Endothelial cell (in vitro differentiated cells): Measurements from ENCODE around the gene FANCC. TPM values are rescaled to one million over a fixed set of nuclear protein-coding genes. Genes with fewer than 3 reads are reported as not detected.

ENCODE experiments used
- DNase-seq: peaks from one replicate; pipeline ENCODE4 v3.0.0; 2021; ENCODE audit warnings: low spot score
- H3K27ac Mint-ChIP-seq: one replicate; pipeline ENCODE4 v1.8.0; 2021; ENCODE audit warnings: mixed read lengths, inconsistent platforms; ENCODE audit not compliant: unreplicated experiment
- H3K27me3 Mint-ChIP-seq: one replicate; pipeline ENCODE4 v1.8.0; 2021; ENCODE audit warnings: mild to moderate bottlenecking, moderate library complexity, mixed read lengths, inconsistent platforms; ENCODE audit not compliant: unreplicated experiment
- H3K36me3 Mint-ChIP-seq: one replicate; pipeline ENCODE4 v1.8.0; 2021; ENCODE audit warnings: mild to moderate bottlenecking, low read depth, mixed read lengths, inconsistent platforms; ENCODE audit not compliant: unreplicated experiment
- H3K4me1 Mint-ChIP-seq: one replicate; pipeline ENCODE4 v1.8.0; 2021; ENCODE audit warnings: mild to moderate bottlenecking, mixed read lengths, inconsistent platforms; ENCODE audit not compliant: unreplicated experiment
- H3K4me3 Mint-ChIP-seq: one replicate; pipeline ENCODE4 v1.8.0; 2021; ENCODE audit warnings: mild to moderate bottlenecking, mixed read lengths, inconsistent platforms; ENCODE audit not compliant: unreplicated experiment
- H3K9me3 Mint-ChIP-seq: one replicate; pipeline ENCODE4 v1.8.0; 2021; ENCODE audit warnings: mixed read lengths, inconsistent platforms; ENCODE audit not compliant: unreplicated experiment
- total RNA-seq: library from RNA; stranded (reverse); fragmentation: NEBNext Ultra II Directional; extraction: Animal tissue kit (Norgen Biotek cat#: 25700); gene quantifications from one replicate; pipeline ENCODE4 v1.2.1, GENCODE V29; 2021; ENCODE audit not compliant: unreplicated experiment
- TF ChIP-seq, protein P1 (sequence below): fragments of 200-600 bp; sonication (generic); IDR thresholded peaks from one replicate; pipeline ENCODE4 v1.5.0; 2021; ENCODE audit warnings: antibody characterized with exemption; ENCODE audit not compliant: unreplicated experiment

Gene FANCC
- total RNA-seq, 1 donor from 2014 or later, result 16.7 TPM

DNA sequence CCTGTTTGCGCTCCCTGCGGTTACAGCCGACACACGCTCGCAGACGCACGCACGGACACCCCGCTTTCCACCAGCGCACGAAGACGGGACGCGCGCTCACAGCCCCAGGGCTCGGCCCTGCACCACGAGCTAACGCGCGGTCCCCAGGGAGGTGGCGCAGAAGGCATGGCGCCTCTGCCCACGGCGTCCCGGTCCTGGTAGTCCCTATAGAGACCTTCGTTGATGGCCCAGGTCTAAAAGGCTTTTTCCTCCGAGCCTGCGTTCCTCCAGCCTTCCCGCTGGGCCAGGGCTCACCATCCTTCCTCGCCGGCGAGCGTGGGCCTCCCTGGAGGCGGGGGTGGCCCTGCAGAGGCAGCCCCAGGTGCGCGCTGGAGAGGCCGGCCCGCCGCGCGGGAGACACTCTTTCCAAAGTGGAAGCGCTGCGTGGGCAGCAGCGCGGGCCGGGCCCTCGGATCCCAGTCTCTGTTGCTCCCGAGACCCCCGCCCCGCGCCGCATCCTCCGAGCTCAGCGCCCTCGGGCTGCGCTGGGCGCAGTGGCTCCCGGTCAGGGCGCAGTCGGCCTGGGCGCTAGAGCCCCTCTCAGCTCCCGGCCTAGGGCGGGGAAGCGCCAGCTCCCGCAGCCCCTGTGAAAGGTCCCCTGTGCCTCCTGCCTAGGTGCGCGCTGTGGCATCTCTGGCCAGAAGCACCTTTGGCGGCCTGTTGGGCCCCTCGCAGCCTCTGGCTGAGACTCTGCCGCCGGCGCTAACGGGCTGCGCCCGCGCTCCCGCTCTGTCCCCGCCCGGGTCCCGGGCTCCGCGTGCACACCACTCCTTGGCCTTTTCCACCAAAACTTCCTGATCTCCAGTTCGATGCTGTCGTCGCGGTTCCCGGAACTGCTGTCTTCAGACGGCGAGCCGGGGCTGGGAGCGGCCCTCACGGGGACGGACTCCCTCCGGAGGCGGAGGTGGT lies 31.9 kb upstream of the FANCC start:
- DNase-seq, result peak; percentile 29
- Mint-ChIP-seq H3K27me3 (peaks cover 5% of the 10 kb centered on the region), H3K4me3 (peak overlapping the region; percentile 76), H3K36me3 (peaks cover 3% of the 10 kb centered on the region), H3K4me1 (no peaks in the 10 kb centered on the region), H3K27ac (no peak overlapping the region), H3K9me3 (no peaks in the 10 kb centered on the region)
- TF ChIP-seq, protein P1, sequence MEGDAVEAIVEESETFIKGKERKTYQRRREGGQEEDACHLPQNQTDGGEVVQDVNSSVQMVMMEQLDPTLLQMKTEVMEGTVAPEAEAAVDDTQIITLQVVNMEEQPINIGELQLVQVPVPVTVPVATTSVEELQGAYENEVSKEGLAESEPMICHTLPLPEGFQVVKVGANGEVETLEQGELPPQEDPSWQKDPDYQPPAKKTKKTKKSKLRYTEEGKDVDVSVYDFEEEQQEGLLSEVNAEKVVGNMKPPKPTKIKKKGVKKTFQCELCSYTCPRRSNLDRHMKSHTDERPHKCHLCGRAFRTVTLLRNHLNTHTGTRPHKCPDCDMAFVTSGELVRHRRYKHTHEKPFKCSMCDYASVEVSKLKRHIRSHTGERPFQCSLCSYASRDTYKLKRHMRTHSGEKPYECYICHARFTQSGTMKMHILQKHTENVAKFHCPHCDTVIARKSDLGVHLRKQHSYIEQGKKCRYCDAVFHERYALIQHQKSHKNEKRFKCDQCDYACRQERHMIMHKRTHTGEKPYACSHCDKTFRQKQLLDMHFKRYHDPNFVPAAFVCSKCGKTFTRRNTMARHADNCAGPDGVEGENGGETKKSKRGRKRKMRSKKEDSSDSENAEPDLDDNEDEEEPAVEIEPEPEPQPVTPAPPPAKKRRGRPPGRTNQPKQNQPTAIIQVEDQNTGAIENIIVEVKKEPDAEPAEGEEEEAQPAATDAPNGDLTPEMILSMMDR, result no peak

DNA sequence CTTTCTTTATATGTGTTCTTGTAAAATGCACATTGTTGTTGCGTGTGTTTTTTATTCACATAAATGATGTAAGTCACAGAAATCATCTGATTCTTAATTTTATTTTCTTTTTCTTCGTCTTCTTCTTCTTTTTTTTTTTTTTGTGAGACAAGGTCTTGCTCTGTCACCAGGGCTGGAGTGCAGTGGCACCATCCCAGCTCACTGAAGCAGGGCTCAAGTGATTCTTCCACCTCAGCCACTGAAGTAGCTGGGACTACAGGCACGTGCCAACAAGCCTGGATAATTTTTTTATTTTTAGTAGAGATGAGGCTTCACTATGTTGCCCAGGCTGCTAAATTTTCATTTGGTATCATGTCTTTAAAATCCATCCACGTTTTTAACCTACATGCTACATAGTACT lies 28.5 kb upstream of the FANCC start:
- Mint-ChIP-seq H3K36me3 (no peaks in the 10 kb centered on the region), H3K27me3 (peaks cover 7% of the 10 kb centered on the region), H3K4me3 (no peak overlapping the region), H3K27ac (no peak overlapping the region), H3K4me1 (no peaks in the 10 kb centered on the region), H3K9me3 (no peaks in the 10 kb centered on the region)
- TF ChIP-seq, protein P1, result no peak
- no peak for DNase-seq

DNA sequence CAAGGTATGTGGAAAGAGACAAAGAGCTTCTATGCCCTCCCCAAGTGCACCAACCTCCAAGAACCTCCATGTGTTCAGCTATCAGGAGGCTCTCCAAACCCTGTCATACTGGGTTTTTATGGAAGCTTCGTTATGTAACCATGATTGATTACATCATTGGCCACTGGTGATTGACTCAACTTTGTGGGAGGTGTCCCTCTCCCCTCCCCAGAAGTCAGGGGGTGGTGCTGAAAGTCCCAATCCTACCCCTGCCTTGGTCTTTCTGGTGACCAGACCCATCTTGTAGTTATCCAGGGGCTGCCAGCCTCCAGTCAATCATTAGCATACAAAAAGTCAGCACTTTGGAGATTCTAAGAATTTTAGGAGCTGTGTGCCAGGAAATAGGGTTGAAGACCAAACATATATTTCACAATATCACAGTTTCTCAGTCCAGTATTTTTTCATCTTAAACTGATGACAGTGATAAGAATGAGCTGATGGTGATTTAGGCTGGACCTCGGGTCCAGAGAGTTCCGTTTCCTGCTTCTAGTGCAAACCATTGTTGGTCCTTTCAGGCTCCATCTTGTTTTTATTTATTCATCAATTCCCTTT lies 27.3 kb upstream of the FANCC start:
- H3K27ac Mint-ChIP-seq, result no peak overlapping the region
- H3K4me1 Mint-ChIP-seq, result no peaks in the 10 kb centered on the region

DNA sequence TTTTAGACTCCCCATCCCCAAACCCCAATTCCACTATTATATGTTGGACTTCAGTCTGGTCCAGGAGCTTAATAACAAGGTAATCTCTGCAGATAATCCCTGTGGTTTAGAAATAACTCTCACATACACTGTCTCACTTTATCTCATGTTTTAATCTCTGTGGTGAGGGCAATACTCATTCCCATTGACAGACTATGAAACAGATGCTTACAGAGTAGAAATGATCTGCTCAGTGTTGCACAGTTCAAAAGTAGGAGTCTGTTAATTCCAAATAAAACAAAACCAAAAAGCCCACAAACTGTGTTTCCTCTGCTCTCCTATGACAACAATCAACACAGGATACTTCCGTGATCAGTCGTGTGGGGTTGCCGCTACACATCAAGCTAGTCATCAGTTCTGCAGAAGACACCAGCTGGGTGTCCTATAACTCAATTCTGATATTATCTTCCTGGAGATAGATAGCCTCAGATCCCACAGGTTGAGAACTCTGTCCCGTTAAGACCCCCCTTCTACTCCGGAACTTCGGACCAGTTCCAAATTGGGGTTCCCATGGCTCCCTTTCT lies 26.3 kb upstream of the FANCC start:
- no peaks in the 10 kb centered on the region for H3K36me3 Mint-ChIP-seq
- no peaks in the 10 kb centered on the region for H3K4me1 Mint-ChIP-seq
- H3K9me3 Mint-ChIP-seq, result peaks cover 1% of the 10 kb centered on the region
- no peak for DNase-seq
- H3K4me3 Mint-ChIP-seq, result no peak overlapping the region
- TF ChIP-seq, protein P1, result no peak
- no peak overlapping the region for H3K27ac Mint-ChIP-seq
- H3K27me3 Mint-ChIP-seq, result peaks cover 2% of the 10 kb centered on the region

More for the DNA sequence above, 27.3 kb upstream of the FANCC start:
- TF ChIP-seq, protein P1, result no peak
- no peak overlapping the region for H3K4me3 Mint-ChIP-seq
- no peaks in the 10 kb centered on the region for H3K36me3 Mint-ChIP-seq
- peaks cover 5% of the 10 kb centered on the region for H3K27me3 Mint-ChIP-seq
- H3K9me3 Mint-ChIP-seq, result no peaks in the 10 kb centered on the region
- DNase-seq, result no peak
